ENCODE measurements around the gene METTL6. TPM values are rescaled to one million over a fixed set of nuclear protein-coding genes. Genes with fewer than 3 reads are reported as not detected.

The METTL6 gene
- total RNA-seq, 4 donors from 2014 or later: 6.8 to 22.0 (median 7.8) TPM

GRCh38 chr3:15455756-15456155, 28.4 kb upstream of the METTL6 start:
- in situ Hi-C loops (cut with MboI; ENCODE audit: low sequenced_read_pairs in 4 of 4): no loop called here
- Histone ChIP-seq H3K9me3 (no peaks in the 10 kb centered on the region), H3K27me3 (no peaks in the 10 kb centered on the region), H3K36me3 (peaks cover 0 to 23% of the 10 kb centered on the region in 2 donors), H3K27ac (no peak overlapping the region), H3K4me1 (peaks cover 0 to 4% of the 10 kb centered on the region in 2 donors), H3K4me3 (no peak overlapping the region)
- TF ChIP-seq POLR2A (IDR thresholded peaks at IDR 0.05) (no peak), CTCF (IDR thresholded peaks at IDR 0.05 in 4 of 5, conservative IDR thresholded peaks at IDR 0.05 in 1 of 5) (no peak)
- DNase-seq (no peak), ATAC-seq (no peak)
- intact Hi-C loops (cut with DNase I; ENCODE audit: low total_unique reads): no loop called here

- DNase-seq (no peak), ATAC-seq (no peak)
- TF ChIP-seq CTCF (IDR thresholded peaks at IDR 0.05 in 4 of 5, conservative IDR thresholded peaks at IDR 0.05 in 1 of 5) (no peak), POLR2A (IDR thresholded peaks at IDR 0.05) (no peak)
- H3K27me3 ChIP-seq: no peaks in the 10 kb centered on the region
- H3K4me1 ChIP-seq: peaks cover 0 to 4% of the 10 kb centered on the region in 2 donors
- no peaks in the 10 kb centered on the region for H3K9me3 ChIP-seq
- no peak overlapping the region for H3K4me3 ChIP-seq
- peaks cover 0 to 31% of the 10 kb centered on the region in 2 donors for H3K36me3 ChIP-seq
- in situ Hi-C loops (cut with MboI; ENCODE audit: low sequenced_read_pairs in 4 of 4) (no loop called here), intact Hi-C loops (cut with DNase I; ENCODE audit: low total_unique reads) (no loop called here)
- H3K27ac ChIP-seq: no peak overlapping the region
These were observed 27.6 kb upstream of the METTL6 start for GRCh38 chr3:15454965-15455364.

- ATAC-seq: no peak
- H3K36me3 ChIP-seq: peaks cover 0 to 35% of the 10 kb centered on the region in 2 donors
- in situ Hi-C loops (cut with MboI; ENCODE audit: low sequenced_read_pairs in 4 of 4): no loop called here
These were observed 26.8 kb upstream of the METTL6 start for GRCh38 chr3:15453991-15454625.

GRCh38 chr3:15453501-15453900, 26.2 kb upstream of the METTL6 start:
- H3K4me3 ChIP-seq: no peak overlapping the region
- intact Hi-C loops (cut with DNase I; ENCODE audit: low total_unique reads): no loop called here
- TF ChIP-seq CTCF (IDR thresholded peaks at IDR 0.05 in 4 of 5, conservative IDR thresholded peaks at IDR 0.05 in 1 of 5): no peak
- no peak for TF ChIP-seq POLR2A (IDR thresholded peaks at IDR 0.05)
- no peaks in the 10 kb centered on the region for H3K27me3 ChIP-seq
- peaks cover 0 to 35% of the 10 kb centered on the region in 2 donors for H3K36me3 ChIP-seq
- ATAC-seq (no peak), DNase-seq (no peak)
- H3K4me1 ChIP-seq: peaks cover 0 to 4% of the 10 kb centered on the region in 2 donors
- no peaks in the 10 kb centered on the region for H3K9me3 ChIP-seq
- H3K27ac ChIP-seq: peak overlapping the region in 1 of 4 donors; percentile 49
- in situ Hi-C loops (cut with MboI; ENCODE audit: low sequenced_read_pairs in 4 of 4): no loop called here

More at GRCh38 chr3:15453991-15454625, 26.8 kb upstream of the METTL6 start:
- DNase-seq: no peak
- Histone ChIP-seq H3K27ac (no peak overlapping the region), H3K4me1 (peaks cover 0 to 4% of the 10 kb centered on the region in 2 donors), H3K27me3 (no peaks in the 10 kb centered on the region), H3K9me3 (no peaks in the 10 kb centered on the region), H3K4me3 (no peak overlapping the region)
- TF ChIP-seq POLR2A (IDR thresholded peaks at IDR 0.05) (no peak), CTCF (IDR thresholded peaks at IDR 0.05 in 4 of 5, conservative IDR thresholded peaks at IDR 0.05 in 1 of 5) (no peak)
- intact Hi-C loops (cut with DNase I; ENCODE audit: low total_unique reads): no loop called here
